ENCODE data around the gene CEACAM1.
"Not testable (repeated sequence)": the region's sequence is repeated elsewhere in the genome, so short reads cannot be mapped to it uniquely, and the experiment has no call there.

CEACAM1 gene

DNA sequence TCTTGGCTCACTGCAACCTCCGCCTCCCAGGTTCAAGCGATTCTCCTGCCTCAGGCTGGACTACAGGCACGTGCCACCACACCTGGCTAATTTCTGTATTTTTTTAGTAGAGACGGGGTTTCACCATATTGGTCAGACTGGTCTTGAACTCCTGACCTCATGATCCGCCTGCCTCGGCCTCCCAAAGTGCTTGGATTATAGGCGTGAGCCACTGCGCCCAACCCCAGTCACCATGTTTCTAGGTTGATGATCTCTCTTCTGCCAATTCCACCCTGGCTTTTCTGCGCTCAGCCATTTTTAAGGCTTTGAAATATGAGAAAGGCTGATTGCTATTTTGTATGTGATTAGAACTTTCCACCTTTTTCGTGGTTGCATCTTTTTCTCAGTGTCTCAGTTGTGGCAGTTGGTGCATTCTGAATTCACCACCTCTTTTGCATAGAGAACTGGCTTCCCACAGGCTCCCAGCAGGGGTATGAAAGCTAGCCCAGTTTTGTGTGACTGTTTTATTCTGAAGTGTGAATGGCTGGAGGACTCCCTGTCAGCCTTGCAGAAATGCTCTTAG lies 15.5 kb downstream of the CEACAM1 start:
- DNase-seq (ENCODE audit: low read depth, low spot score) = no peak
- in situ Hi-C loops (cut with HindIII; ENCODE audit: low sequenced_read_pairs) = no loop called here
- H3K4me3 ChIP-seq (ENCODE audit: low read depth, low read length) = no peak overlapping the region
- TF ChIP-seq CTCF (IDR thresholded peaks at IDR 0.05; ENCODE audit: low read depth, low read length) = no peak

DNA sequence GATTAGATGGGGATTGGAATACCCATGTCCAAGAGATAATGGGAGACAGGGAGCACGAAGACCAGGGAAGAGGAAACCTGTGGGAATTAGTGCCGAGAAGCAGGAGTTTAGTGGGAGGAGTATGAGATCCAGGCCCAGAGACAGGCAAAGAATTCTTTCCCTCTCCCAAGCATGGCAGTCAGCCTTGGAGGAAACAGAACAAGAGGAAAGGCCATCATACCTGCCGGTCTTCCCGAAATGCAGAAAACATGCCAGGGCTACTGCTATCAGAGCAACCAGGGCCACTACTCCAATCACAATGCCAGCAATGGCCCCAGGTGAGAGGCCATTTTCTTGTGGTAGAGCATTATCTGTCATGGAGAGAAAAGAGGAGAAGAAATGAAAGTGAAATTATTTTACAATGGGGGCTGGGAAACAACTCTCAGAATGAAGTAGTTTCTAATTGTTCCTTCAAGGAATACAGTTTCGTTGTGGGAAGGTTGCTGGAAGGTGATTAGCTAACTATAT lies 16.1 kb downstream of the CEACAM1 start:
- DNase-seq (ENCODE audit: low read depth, low spot score) = no peak
- in situ Hi-C loops (cut with HindIII; ENCODE audit: low sequenced_read_pairs) = no loop called here
- no peak for TF ChIP-seq CTCF (IDR thresholded peaks at IDR 0.05; ENCODE audit: low read depth, low read length)

DNA sequence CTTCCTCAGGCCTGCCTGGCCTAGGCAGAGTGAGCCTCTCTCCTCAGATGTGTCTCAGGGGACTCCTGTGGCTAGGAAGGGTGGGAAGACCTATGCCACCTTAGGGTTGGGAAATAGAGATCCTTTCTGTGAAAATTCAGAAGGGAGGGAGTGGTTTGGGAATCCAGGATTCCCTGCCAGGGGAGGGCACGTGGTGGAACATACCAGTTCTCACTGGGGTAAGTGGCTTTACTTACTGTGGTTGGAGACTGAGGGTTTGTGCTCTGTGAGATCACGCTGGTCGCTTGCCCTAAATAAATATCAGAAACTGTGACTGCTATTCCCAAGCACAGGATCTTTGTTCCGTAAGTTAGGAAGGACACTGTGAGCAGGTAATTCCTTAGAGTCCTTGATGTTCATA lies 16.9 kb downstream of the CEACAM1 start:
- DNase-seq (ENCODE audit: low read depth, low spot score) = no peak
- in situ Hi-C loops (cut with HindIII; ENCODE audit: low sequenced_read_pairs) = no loop called here
- no peak overlapping the region for H3K4me3 ChIP-seq (ENCODE audit: low read depth, low read length)
- TF ChIP-seq CTCF (IDR thresholded peaks at IDR 0.05; ENCODE audit: low read depth, low read length) = no peak

More for the DNA sequence above, 16.1 kb downstream of the CEACAM1 start:
- H3K4me3 ChIP-seq (ENCODE audit: low read depth, low read length) = no peak overlapping the region

DNA sequence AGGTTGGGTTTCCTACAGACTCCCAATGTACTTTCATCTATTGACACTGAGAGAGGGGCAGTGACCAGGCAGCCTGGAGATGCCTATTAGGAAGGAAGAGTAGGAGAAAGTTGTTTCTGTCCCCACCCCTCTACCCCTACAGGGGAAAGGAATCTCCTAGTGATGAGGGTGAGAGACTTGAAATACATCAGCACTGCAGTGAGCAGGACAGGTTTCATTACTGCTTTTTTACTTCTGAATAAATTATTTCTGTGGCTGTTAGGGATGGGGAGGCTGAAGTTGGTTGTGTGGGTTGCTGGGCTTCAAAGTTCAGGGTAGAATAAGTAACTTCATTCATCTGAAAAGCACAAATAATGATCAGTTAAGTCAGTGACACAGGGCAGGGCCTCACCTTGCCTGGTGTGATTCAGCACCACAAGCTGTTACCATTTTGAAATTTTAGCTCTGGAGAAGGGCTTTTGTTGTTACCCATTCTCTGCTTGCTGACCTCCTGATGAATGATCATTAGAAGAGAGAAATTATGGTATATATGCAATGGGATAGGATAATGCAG lies 19.3 kb downstream of the CEACAM1 start:
- in situ Hi-C loops (cut with HindIII; ENCODE audit: low sequenced_read_pairs) = no loop called here
- DNase-seq (ENCODE audit: low read depth, low spot score) = no peak
- TF ChIP-seq CTCF (IDR thresholded peaks at IDR 0.05; ENCODE audit: low read depth, low read length) = no peak
- H3K4me3 ChIP-seq (ENCODE audit: low read depth, low read length) = no peak overlapping the region

- in situ Hi-C loops (cut with HindIII; ENCODE audit: low sequenced_read_pairs) = no loop called here
- DNase-seq (ENCODE audit: low read depth, low spot score) = no peak
- no peak overlapping the region for H3K4me3 ChIP-seq (ENCODE audit: low read depth, low read length)
- TF ChIP-seq CTCF (IDR thresholded peaks at IDR 0.05; ENCODE audit: low read depth, low read length) = no peak
Observed at GRCh38 chr19:42505066-42505465, 23.2 kb downstream of the CEACAM1 start.

- H3K4me3 ChIP-seq (ENCODE audit: low read depth, low read length) = no peak overlapping the region
- no peak for DNase-seq (ENCODE audit: low read depth, low spot score)
- in situ Hi-C loops (cut with HindIII; ENCODE audit: low sequenced_read_pairs) = no loop called here
- TF ChIP-seq CTCF (IDR thresholded peaks at IDR 0.05; ENCODE audit: low read depth, low read length) = no peak
Observed at GRCh38 chr19:42501733-42502132, 26.5 kb downstream of the CEACAM1 start.

DNA sequence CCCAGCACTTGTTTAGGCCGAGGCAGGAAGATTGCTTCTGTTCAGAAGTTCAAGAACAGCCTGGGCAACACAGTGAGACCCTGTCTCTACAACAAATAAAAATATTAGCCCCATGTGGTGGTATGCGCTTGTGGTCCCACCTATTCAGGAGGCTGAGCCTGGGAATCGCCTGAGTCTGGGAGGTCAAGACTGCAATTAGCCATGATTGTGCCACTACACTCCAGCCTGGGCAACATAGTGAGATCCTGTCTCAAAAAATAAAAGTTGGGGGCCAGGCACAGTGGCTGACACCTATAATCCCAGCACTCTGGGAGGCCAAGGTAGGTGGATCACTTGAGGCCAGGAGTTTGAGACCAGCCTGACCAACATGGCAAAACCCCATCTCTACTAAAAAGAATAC lies 27.0 kb downstream of the CEACAM1 start:
- in situ Hi-C loops (cut with HindIII; ENCODE audit: low sequenced_read_pairs); DNase-seq (ENCODE audit: low read depth, low spot score); H3K4me3 ChIP-seq (ENCODE audit: low read depth, low read length): not testable (repeated sequence)
